Suprapubic skin (tissue), 4 donors: ENCODE data around the gene FSTL1. TPM values are rescaled to one million over a fixed set of nuclear protein-coding genes. Genes with fewer than 3 reads are reported as not detected.

Experiments
- DNase-seq, 2 donors: peaks; one replicate each; pipeline ENCODE4 v3.0.0-alpha.2; 2019; ENCODE audit warnings: low spot score in 2 of 2
- H3K27ac ChIP-seq: fragments of 200-600 bp; sonication (generic); one replicate; pipeline ENCODE4 v1.5.1; 2019
- H3K27me3 ChIP-seq: fragments of 200-600 bp; sonication (generic); one replicate; pipeline ENCODE4 v1.5.1; 2019
- H3K36me3 ChIP-seq: fragments of 200-600 bp; sonication (generic); one replicate; pipeline ENCODE4 v1.5.1; 2019
- H3K4me1 ChIP-seq: fragments of 200-600 bp; sonication (generic); one replicate; pipeline ENCODE4 v1.5.1; 2019
- H3K4me3 ChIP-seq: fragments of 200-600 bp; sonication (generic); one replicate; pipeline ENCODE4 v1.5.1; 2019; ENCODE audit warnings: mild to moderate bottlenecking
- H3K9me3 ChIP-seq: fragments of 200-600 bp; sonication (generic); one replicate; pipeline ENCODE4 v1.5.1; 2019
- EP300 ChIP-seq: sonication (generic); formaldehyde crosslinking; IDR thresholded peaks from one replicate; pipeline ENCODE4 v1.6.1; 2017; ENCODE audit warnings: antibody characterized with exemption
- POLR2A ChIP-seq, 2 donors: fragments of 450-650 bp; IDR thresholded peaks; one replicate each; pipeline ENCODE4 v1.6.1; 2017; ENCODE audit warnings: antibody characterized with exemption in 2 of 2, mild to moderate bottlenecking in 2 of 2, moderate library complexity in 2 of 2
- POLR2AphosphoS5 ChIP-seq, 3 donors: sonication (generic); formaldehyde crosslinking; IDR thresholded peaks; one replicate each; pipeline ENCODE4 v1.6.1; 2017; ENCODE audit warnings: antibody characterized with exemption in 3 of 3
- WGBS: methylation state at CpG from one replicate; pipeline ENCODE4 v1.1.5; 2018; 5-methylcytosine and 5-hydroxymethylcytosine counted together
- total RNA-seq, 4 donors: library from RNA; depleted of rRNA; stranded (reverse); fragments of >200 nt; gene quantifications; one replicate each; pipeline ENCODE4 v1.1.0, GENCODE V29; 2016
- TF ChIP-seq, protein P1 (sequence below), 2 donors: fragments of 200-600 bp in 1 of 2; fragments of 450-650 bp in 1 of 2; sonication (generic) in 1 of 2; IDR thresholded peaks; one replicate each; pipeline ENCODE4 v1.5.1; 2016 to 2019; ENCODE audit warnings: antibody characterized with exemption in 2 of 2, mild to moderate bottlenecking in 1 of 2, moderate library complexity in 1 of 2

Gene FSTL1
- total RNA-seq, 4 donors from 2014 or later = 58.3 to 75.3 (median 63.9) TPM

GRCh38 chr3:120348065-120348990 is 102.5 kb downstream of the FSTL1 start:
- H3K9me3 ChIP-seq = no peaks in the 10 kb centered on the region
- H3K4me3 ChIP-seq = peak overlapping the region; percentile 84
- TF ChIP-seq POLR2A (IDR thresholded peaks at IDR 0.05) = no peak
- no peak for TF ChIP-seq EP300
- TF ChIP-seq, protein P1, sequence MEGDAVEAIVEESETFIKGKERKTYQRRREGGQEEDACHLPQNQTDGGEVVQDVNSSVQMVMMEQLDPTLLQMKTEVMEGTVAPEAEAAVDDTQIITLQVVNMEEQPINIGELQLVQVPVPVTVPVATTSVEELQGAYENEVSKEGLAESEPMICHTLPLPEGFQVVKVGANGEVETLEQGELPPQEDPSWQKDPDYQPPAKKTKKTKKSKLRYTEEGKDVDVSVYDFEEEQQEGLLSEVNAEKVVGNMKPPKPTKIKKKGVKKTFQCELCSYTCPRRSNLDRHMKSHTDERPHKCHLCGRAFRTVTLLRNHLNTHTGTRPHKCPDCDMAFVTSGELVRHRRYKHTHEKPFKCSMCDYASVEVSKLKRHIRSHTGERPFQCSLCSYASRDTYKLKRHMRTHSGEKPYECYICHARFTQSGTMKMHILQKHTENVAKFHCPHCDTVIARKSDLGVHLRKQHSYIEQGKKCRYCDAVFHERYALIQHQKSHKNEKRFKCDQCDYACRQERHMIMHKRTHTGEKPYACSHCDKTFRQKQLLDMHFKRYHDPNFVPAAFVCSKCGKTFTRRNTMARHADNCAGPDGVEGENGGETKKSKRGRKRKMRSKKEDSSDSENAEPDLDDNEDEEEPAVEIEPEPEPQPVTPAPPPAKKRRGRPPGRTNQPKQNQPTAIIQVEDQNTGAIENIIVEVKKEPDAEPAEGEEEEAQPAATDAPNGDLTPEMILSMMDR (IDR thresholded peaks at IDR 0.05) = no peak
- TF ChIP-seq POLR2AphosphoS5 (IDR thresholded peaks at IDR 0.05) = no peak
- WGBS = 5% methylated on average over 13 of the region's 41 CpGs
- H3K4me1 ChIP-seq = peaks cover 27% of the 10 kb centered on the region
- H3K36me3 ChIP-seq = no peaks in the 10 kb centered on the region
- no peaks in the 10 kb centered on the region for H3K27me3 ChIP-seq
- DNase-seq = peak in 1 of 2 donors; percentile 68
- H3K27ac ChIP-seq = peak overlapping the region; percentile 91

- Histone ChIP-seq H3K27ac (no peak overlapping the region), H3K27me3 (no peaks in the 10 kb centered on the region), H3K4me1 (peaks cover 16% of the 10 kb centered on the region), H3K36me3 (peaks cover 10% of the 10 kb centered on the region), H3K9me3 (no peaks in the 10 kb centered on the region), H3K4me3 (no peak overlapping the region)
- TF ChIP-seq, protein P1 (IDR thresholded peaks at IDR 0.05) = no peak
- TF ChIP-seq EP300 = no peak
- no peak for TF ChIP-seq POLR2A (IDR thresholded peaks at IDR 0.05)
- TF ChIP-seq POLR2AphosphoS5 (IDR thresholded peaks at IDR 0.05) = no peak
- WGBS = 48% methylated on average over 1 of the region's 1 CpG
- DNase-seq = no peak
Observed at GRCh38 chr3:120344349-120344748, 106.4 kb downstream of the FSTL1 start.

Other genes starting within 250 kb of the FSTL1 start
- gene GPR156, start 165.8 kb downstream of the FSTL1 start, total RNA-seq = under 1 TPM in 3 of 4 donors, not detected in 1; 0.29 to 0.72 (median 0.30) TPM
- 10 to 100 TPM; 25.3 to 35.6 (median 31.3) TPM for gene LRRC58, start 101.6 kb downstream of the FSTL1 start, total RNA-seq
- gene NDUFB4, start 145.3 kb upstream of the FSTL1 start, total RNA-seq = 100 to 1,000 TPM in 3 of 4 donors, 10 to 100 TPM in 1; 95.8 to 162 (median 148) TPM
- 1 to 10 TPM in 3 of 4 donors, not detected in 1; 1.7 to 5.1 (median 2.1) TPM for gene HGD, start 231.2 kb upstream of the FSTL1 start, total RNA-seq